GM18868 (cell line): Measurements from ENCODE around the gene DGKB.
"Not testable (repeated sequence)": the region's sequence is repeated elsewhere in the genome, so short reads cannot be mapped to it uniquely, and the experiment has no call there.

ENCODE experiments used
- ATAC-seq: cut with Tn5 transposase; IDR thresholded peaks from one replicate; pipeline ENCODE4 v1.9.1; 2021; ENCODE audit warnings: mild to moderate bottlenecking, moderate library complexity; ENCODE audit not compliant: unreplicated experiment

DGKB gene

DNA sequence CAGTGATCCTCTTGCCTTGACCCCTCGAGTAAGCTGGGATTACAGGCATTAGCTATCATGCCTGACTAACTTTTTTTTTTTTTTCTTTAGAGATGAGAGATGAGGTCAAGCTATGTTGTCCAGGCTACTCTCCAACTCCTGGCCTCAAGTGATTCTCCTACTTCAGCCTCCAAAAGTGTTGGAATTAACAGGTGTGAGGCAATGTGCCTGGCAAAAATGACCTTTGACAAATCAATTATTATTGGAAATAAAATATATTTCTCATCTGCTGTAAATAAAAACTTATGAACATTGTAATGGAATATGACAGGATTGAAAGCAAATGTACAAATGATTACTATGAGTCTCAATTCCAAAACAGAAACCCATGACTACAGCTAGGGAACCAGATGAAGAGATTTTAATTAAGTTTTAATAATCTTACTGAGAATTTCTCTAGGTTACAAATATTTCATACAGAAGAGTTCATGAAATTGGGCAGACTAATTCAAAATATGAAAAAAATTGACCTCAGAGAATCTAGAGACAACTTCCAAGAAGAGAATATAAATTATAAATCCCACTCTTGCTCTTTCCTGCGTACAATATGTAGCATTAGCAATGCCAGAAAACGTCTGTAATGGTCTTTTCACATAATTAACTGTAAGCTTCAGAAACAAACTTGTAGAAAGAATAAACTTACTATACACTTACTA lies 414.7 kb downstream of the DGKB start:
- no peak for ATAC-seq

DNA sequence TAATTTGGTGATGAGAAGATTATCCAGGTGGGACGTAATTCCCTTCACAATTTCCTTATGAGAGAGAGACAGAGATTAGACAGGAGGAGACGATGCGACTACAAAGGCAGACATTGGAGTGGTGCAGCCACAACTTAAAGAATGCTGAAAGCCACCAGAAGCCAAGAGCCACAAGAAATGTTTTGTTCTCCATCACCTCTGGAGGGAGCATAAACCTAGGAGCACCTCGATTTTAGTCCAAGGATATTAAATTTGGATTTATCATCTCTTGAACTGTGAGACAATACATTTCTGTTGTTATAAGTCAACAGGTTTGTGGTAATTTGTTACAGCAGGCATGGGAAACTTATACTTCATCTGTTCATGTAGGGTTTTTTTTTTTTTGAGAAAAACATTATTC lies 418.9 kb downstream of the DGKB start:
- ATAC-seq = no peak

DNA sequence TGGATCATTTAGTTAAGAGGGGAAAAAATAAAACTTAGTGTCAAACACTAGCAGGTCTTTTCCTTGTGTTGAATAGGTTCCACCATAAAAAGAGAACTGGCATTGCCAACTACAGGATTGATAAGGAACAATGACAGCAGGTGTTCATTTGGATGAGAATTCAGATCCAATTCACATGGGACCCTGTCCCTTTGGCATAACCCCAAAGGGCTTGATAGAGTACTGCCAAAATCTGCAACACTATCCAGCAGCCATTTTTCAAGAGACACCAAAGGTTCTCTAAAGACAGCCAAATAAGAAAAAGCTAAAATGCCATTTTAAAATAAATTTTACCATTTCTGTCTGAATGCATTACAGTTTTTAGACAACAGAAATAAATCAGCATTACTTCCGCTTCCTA lies 422.3 kb downstream of the DGKB start:
- no peak for ATAC-seq

DNA sequence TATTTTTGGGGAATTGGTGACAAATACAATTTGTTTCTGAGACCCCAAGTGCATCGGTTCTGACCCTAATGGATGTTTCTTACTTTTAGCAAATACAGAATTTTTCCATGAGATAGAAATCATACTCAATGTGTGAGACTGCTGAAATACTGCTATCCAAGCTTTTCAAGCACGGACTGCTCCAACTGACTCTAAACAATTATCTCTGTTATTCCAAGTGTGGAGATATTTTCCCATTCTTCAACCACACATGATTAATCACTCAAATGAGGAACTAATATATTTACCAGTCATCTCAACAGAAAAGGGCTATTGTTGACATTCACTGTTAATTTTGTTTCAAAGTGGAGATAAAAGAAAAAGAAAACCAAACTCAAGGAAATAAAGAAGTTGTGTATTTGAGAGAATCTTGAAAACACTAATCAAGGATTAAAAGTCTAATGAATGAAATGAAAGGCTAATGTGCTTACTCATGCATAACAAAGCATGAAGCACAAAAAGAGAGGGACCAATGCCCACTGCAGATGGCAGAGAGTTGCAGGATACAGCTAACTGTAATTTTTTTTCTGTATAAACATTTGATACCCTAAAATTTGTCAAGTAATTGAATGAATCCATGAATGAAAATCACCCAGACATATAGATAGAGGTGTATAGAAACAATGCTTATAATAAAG lies 423.6 kb downstream of the DGKB start:
- ATAC-seq = no peak

DNA sequence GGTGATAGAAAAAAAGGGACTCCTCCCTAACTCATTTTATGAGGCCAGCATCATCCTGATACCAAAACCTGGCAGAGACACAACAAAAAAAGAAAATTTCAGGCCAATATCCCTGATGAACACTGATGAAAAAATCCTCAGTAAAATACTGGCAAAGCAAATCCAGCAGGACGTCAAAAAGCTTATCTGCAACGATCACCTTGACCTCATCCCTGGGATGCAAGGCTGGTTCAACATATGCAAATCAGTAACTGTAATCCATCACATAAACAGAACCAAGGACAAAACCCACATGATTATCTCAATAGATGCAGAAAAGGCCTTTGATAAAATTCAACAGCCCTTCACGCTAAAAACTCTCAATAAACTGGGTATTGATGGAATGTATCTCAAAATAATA lies 440.8 kb downstream of the DGKB start:
- not testable (repeated sequence) for ATAC-seq

DNA sequence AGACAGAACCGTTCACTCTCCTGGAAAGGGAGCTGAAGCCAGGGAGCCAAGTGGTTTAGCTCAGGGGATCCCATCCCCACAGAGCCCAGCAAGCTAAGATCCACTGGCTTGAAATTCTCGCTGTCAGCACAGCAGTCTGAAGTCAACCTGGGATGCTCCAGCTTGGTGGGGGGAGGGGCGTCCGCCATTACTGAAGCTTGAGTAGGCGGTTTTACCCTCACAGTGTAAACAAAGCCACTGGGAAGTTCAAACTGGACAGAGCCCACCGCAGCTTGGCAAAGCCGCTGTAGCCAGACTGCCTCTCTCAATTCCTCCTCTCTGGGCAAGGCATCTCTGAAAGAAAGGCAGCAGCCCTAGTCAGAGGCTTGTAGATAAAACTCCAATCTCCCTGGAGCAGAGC lies 443.7 kb downstream of the DGKB start:
- ATAC-seq = not testable (repeated sequence)

DNA sequence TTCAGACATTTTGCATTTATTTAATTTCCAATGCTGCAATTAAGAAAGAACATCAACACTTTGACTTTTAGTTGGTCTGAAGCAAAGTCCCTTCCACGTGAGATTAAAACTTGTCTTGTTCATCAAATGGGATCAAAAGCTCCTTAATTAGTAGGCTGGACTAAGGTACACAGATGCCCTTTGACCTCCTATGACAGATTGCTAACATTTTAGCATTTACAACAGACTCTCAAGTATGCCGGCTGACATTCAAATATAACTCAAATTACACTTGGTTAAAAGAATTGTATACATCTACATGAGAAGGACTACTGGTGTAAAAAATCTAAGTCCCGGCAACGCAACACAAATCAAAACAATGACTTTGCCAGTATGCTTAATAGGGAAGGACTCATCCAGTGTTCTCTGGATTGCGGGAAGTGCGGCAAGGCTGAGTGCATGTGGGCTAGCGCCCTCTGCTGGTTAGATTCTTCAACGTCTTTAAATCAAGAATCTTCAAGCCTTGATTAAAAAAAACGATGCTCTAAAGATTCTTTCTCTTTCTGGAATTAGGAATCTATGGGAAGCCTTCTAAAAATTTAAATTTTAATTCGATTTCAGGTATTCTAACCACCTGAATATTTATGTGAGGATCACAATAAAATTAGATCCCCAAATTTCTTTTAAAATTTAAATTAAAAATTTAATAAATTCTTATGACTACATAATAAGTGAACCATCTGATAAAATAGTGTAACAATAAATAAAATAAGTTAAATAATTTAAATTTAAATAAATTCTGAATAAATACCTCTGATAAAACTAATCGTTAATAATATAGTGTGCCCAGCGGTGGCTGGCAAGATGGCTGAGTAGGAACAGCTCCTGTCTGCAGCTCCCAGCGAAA lies 444.7 kb downstream of the DGKB start:
- peak; percentile 87 for ATAC-seq

DNA sequence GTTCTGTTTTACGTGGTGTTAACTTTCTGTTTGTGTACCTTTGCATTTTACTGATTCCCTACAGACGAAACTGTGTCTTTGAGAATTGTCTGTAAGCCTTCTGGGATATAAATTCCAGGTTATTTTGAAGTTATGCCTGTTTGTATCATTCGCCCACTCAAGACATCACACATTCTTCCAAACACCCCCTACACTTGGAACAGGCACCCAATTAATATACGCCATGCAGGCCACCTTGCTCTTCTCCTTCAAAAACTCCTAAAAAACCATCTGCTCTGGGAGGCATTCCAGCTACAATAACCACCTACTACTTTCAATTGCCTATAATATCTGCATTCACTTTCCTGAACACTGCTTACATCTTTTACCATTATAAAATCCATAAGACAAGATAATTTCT lies 453.3 kb downstream of the DGKB start:
- ATAC-seq = no peak

DNA sequence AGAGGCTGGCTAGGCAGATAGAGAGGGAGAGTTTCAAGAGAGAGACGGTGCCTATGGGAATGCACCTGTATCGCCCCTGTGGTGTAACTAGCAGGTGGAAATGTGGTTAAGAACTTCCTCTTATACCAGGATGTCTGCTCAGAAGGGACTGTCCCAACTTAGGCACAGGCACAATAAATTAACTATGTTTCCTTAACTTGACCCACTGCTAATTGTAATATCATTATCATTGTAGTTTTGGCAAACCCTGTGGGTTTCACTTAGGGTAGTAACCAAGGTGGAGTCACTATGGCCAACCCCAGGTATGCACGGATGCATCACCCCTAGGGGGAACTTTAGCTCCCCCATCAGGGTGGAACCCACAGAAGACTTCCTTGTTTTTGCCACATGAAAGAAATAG lies 455.7 kb downstream of the DGKB start:
- ATAC-seq = peak; percentile 86

DNA sequence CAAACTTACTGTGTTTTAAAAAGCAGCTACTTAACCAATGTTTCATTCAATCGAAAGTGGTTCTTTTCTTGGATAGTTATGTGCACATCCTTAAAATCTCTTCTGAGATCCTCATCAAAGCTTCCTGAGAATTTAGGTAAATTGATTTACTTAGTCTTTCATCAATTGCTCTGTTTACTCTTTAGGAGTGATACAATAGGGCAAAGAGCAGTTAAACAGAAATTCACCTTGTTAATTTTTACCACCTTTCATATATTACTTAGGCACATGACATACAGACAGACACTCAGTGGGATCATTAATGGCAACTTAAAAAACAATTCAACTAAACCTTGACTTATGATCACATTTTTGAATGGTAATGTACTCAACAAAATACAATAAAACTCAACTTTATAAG lies 456.3 kb downstream of the DGKB start:
- ATAC-seq = no peak

DNA sequence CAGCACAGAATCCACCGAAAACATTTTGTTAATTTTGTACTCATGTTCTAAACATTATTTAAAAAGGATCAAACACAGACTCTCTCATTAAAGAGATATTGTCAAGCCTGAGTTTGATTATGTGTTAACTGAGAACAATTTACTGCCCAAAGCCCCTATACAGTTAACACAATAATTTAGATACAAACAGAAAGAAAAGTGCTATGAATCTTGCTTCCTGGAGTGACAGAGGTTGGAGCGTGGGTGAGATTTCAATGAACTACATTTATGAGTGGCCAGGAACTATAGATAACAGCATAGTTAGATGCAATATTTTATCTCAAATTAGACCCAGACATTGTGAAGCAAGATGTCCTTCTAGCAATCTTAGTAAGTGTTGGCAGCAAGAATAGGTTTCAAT lies 464.2 kb downstream of the DGKB start:
- no peak for ATAC-seq

DNA sequence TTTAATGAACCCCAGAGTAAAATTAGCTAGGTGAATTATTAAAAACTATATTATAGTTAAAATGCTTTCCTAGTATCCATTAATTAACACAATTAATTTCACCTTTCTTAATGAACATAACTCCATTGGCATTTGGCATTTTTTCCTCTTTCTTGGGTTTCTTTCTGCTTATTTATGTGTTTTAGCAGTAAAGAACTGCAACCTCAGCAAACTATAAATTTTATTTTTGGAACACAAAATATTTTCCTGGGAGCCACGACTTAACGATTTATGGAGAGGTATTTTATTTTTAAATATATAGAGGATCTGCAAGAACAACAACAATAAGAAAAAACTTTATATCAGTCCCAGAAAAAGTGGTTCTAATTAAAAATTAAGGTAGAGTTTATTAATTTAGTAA lies 465.7 kb downstream of the DGKB start:
- no peak for ATAC-seq

DNA sequence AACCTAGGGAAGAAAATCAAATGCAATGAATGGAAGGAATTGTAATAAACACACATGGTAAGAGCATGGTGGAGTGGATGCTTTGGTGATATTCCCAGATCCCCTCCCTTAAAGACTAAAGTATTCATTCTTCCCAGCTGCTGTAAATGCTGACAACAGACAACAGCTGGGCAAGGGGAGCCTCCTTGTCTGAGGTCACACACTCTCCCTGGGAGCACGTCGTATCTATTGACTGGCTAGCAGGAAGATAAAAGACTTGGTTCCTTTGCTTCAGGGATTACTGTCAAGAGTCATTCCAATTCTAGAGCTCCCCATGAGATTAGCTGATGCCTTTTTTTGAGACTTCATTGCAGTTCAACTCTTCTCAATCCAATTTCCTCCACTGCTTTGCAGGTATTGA lies 469.6 kb downstream of the DGKB start:
- ATAC-seq = no peak

DNA sequence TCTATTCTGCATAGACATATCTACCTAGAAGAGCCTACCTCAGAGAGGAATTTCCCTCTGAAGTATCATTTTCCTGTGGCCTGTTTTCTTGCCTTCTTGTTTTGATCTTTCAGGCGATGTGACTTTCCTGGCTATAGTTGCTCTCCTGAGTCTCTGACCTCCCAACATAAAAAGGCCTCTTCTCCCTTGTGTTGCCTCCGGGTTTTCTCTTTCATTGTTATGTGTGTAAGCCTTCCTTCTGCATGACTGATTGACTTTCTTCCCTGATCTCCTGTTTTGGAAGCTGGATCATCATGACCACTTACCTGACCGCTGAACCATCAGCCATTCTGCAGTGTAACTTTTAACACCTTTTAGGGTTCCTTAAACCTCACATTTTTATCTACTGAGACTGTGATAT lies 471.6 kb downstream of the DGKB start:
- no peak for ATAC-seq

DNA sequence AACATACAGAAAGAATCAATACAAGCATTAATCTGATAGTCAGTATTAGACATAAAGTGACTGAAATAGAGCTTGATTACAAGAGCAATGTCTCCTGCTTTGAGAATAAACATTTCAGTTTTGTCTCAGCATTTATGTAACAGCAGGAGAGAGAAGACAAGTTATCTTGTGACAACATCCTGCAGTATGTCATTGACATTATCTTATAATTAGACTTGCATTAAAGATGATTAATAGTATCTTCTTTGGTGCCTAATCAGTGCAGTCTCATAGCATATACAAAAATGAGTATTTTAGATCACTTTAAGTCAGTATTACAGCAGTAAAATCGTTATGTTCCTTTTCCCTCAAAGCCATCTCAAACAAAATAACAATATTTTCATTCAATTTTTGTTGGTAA lies 477.0 kb downstream of the DGKB start:
- no peak for ATAC-seq

DNA sequence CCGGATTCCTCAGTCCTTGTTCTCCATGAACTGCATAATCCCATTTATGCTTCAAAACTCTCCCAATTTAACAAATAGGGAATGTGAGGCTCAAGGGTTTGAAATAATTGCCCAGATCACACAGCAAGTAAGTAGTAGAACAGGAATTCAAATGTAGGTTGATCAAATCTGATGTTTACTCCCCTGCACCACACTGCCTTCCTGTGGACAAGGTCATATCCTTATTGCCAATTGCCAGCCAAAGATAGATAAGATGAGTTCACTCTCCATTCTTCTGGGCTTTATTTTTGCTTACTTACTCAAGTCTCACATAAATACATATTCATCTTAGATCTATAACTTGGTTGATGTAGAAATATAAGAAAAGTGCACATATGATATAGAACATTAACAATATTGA lies 477.9 kb downstream of the DGKB start:
- no peak for ATAC-seq

DNA sequence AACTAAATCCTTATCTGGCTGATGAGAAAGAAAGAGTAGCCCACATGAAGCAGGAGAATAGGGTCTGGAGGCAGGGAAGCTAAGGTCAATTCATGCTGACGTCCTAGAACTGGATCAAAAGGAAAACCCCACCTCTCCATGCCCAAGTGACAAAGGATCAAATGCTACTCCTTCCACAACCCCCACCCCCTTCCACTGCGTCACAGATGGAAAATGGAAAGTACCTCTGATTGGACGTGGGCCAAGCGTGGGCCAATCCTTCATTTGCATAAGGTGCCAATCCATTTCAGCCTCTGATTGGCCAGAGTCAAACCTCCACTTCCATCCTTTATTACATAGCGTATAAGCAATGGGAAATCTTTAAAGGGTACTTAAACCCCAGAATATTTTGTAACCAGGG lies 481.8 kb downstream of the DGKB start:
- ATAC-seq = no peak

DNA sequence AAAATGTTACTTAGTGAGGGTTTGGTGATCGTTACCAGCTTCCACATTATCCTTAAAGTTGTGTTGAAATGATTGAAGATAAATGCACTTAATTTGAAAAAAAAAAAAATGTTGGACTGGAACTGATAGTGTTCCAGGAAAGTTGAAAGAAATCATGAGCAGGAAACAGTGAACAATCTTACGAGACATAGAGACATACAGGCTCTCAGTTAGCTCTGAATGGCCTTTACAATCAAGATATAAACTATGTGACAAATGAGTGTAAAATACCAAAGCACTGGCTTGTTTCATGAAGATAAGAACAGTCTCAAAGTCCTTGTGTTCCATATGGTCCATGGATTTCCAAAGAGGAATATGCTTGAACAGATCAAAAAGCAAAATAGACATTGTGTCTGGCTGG lies 483.0 kb downstream of the DGKB start:
- no peak for ATAC-seq

DNA sequence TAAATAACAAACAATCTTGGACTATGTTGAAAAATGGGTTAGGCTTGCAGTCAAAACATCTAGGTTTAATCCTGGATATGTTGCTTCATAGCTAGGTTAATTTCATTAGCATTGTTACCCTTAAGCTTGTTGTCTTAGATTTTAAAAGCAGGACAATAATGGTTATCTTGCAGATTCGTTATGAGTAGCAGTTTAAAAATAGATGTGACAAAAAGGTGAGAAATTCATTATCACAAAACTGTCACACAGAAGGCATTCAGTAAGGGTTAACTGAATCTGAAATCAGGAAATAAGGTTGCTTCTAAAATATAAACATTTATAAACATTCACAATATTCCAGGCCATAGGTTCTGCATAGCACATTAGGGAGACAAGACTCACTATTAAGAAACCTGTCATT lies 483.9 kb downstream of the DGKB start:
- peak; percentile 57 for ATAC-seq

DNA sequence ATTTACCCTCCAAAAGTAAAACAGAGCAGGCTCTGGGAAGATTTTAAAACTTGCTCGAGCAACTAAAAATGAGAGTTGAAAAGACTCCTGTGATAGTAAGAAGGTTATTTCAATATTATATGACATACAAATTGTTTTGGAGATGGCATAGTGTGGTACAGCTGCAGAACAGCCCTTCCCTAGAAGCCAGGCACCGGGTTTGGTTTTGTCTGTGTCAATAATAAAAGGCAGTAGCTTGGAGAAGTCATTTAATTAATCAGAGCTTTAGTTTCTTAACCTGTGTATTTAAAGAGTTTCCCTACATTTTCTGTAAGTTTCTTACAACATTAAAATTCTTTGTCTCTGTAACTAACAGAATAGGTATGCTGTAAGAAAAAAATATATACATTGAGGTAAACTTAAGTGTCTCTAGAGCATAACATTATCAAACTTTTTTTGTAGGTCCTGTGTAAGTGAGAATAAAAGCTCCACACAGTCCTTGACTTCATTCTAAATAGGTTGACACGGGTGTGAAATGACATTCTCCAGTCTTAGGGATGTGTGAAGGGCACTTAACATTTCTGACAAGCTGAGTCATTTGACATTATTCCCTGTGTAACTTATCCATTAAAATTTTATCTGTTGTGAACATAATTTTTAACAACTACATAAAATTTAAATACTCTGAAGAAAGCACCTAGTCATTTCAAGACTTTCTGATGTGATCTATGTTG lies 488.1 kb downstream of the DGKB start:
- no peak for ATAC-seq
